Measurements from ENCODE around the gene KMT2C.
A peak's percentile ranks its signal among the peaks of the same experiment; 100 is the strongest.

DNA sequence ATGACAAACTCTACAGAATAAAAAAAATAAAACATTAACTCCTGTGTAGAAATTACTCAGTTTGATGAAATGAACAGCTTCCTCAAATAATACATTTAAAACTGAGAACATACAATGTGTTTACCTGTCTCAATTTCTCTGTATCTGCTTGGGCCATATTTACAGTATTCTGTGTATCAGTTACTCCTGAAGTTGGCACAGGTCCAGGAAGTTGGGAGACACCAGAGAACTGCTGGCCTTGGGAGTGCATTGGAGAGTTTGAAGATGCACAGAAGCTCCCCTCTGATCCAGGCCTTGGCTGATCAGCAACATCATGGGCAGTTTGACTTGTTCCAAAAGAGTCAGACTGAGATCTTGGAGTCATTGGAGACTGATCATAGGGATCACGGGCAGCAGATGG, 255.2 kb downstream of the KMT2C start:
- TF ChIP-seq RAD21 (IDR thresholded peaks at IDR 0.05; ENCODE audit: low read depth) (no peak), TCF12 (IDR thresholded peaks at IDR 0.05; ENCODE audit: low read depth) (no peak), REST (IDR thresholded peaks at IDR 0.05; ENCODE audit: low read depth) (no peak), TAF1 (IDR thresholded peaks at IDR 0.05; ENCODE audit: low read depth) (no peak), USF1 (IDR thresholded peaks at IDR 0.05) (no peak), YY1 (IDR thresholded peaks at IDR 0.05; ENCODE audit: low read depth) (no peak), NFIC (IDR thresholded peaks at IDR 0.05) (peak; percentile 33; the same call in 1 of the 2 replicates), EP300 (IDR thresholded peaks at IDR 0.05; ENCODE audit: borderline replicate concordance) (no peak)
